GM12864 (cell line): ENCODE data around the gene C14orf119.

ENCODE experiments used
- DNase-seq: peaks from one replicate; pipeline ENCODE4 v3.0.0-alpha.2; 2011; ENCODE audit warnings: low read depth
- H3K4me3 ChIP-seq: 2 replicates; pipeline ENCODE4 v1.5.1; 2011; ENCODE audit warnings: mild to moderate bottlenecking, low read depth, low read length, control low read depth
- TF ChIP-seq, protein P1 (sequence below): IDR thresholded peaks from 2 replicates; pipeline ENCODE4 v1.5.1; 2011; ENCODE audit warnings: low read depth, mild to moderate bottlenecking, moderate library complexity, low read length, control low read depth, inconsistent platforms; ENCODE audit errors: missing control alignments

Gene C14orf119

DNA sequence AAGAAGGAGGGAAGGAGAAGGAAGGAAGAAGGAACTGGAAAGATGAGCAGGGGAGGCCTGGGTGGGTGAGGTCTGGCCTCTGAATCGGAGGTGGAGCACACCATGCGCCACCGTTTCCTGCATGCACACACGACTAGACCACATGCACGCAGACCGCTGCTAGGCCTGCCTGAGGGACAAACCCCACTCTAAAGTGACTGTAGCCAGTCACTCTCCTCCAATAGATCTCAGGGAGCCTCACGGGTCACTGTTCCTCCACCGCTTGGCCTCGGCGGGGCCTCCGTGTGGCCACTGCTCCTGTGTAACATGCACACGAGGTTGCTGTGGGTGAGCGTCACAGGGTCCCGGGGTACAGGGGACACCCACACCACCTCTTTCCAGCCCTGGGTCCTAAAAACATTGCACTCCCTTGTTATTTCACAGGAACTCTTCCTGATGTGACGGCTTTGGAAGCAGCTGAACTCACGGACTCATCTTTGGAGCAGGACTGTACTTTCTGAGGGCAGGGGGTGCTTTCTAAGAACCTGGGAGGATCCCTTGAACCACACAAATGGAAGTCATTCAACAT is 41.3 kb downstream of the C14orf119 start:
- TF ChIP-seq, protein P1, sequence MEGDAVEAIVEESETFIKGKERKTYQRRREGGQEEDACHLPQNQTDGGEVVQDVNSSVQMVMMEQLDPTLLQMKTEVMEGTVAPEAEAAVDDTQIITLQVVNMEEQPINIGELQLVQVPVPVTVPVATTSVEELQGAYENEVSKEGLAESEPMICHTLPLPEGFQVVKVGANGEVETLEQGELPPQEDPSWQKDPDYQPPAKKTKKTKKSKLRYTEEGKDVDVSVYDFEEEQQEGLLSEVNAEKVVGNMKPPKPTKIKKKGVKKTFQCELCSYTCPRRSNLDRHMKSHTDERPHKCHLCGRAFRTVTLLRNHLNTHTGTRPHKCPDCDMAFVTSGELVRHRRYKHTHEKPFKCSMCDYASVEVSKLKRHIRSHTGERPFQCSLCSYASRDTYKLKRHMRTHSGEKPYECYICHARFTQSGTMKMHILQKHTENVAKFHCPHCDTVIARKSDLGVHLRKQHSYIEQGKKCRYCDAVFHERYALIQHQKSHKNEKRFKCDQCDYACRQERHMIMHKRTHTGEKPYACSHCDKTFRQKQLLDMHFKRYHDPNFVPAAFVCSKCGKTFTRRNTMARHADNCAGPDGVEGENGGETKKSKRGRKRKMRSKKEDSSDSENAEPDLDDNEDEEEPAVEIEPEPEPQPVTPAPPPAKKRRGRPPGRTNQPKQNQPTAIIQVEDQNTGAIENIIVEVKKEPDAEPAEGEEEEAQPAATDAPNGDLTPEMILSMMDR, result no peak
- DNase-seq, result no peak
- no peak overlapping the region for H3K4me3 ChIP-seq

DNA sequence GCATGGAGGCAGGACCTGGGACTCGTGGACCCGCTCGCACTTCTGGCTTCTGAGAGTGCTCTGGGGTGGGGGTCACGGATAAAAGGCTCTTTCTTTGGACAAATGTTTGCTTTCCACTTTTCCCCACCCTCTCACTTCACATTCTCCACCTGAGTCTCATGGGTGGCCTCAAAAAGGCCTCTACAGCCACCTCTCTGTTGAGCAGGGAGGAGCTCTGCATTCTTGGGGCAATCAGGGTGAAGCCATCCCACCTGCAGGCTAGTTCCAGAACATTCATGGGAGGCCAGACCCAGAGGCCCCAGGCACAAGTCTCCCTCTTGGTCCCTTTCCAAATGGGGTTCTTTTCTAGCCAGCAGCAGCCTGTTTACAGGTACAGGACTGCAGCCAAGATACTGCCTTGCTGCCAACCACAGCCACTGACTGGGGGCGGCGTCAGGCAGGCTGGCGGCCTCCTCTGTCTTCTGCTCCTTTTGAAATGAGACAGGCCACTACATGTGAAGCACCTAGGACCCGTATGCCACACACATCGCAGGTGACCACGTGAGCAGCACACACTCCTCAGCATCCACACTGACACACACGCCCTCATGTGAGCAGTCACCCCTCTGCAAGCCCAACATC is 42.0 kb downstream of the C14orf119 start:
- no peak overlapping the region for H3K4me3 ChIP-seq
- DNase-seq, result no peak
- TF ChIP-seq, protein P1, result no peak

DNA sequence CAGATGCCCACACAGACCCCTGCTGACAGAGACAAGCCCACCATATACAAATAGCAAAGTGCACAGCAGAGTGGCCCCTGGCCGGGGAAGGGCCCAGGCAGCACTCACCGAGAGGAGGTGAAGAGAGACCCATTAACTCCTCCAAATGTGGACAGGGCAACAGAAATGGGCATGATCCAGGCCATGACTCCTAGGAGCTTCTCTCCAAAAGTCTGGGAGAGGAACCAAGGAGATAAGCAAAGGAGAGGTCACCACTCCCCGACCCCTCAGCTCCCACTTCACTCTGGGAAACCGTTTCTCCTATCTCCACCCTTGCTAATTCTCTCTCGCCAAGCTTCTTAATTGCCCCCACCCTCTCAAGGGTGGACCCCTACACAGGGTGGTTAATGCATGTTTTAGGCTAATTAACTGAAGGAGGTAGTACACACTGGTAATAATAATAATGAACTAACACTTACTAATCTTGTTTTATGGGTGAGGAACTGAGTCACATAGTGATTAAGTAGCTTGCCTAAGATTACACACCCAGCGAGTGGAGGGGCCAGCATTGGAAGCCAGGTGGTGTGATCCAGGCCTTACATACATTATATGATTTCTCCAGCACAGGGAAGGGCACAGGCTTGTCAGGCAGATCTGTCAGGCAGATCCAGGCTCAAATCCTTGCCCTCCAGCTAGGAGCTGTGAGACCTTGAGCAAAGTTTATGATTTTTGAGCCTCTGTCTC is 42.7 kb downstream of the C14orf119 start:
- TF ChIP-seq, protein P1, result no peak
- no peak for DNase-seq

DNA sequence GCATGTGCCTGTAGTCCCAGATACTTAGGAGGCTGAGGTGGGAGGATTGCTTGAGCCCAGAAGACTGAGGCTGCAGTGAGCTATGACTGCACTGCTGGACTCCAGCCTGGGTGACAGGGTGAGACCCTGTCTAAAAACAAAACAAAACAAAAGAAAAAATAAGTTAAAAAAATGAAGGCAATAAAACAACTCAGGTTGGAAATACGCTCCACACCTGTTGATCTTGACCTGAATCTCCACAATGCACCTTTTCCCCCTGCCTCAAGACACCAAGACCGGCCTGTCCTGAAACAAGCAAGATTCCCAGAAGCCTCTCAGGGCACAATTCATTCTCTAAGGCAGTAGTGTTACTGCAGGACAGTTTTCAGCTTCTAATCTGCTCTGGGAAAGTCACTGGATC is 44.6 kb downstream of the C14orf119 start:
- DNase-seq, result no peak
- no peak overlapping the region for H3K4me3 ChIP-seq
- TF ChIP-seq, protein P1, result no peak

More for the DNA sequence above, 42.7 kb downstream of the C14orf119 start:
- no peak overlapping the region for H3K4me3 ChIP-seq

DNA sequence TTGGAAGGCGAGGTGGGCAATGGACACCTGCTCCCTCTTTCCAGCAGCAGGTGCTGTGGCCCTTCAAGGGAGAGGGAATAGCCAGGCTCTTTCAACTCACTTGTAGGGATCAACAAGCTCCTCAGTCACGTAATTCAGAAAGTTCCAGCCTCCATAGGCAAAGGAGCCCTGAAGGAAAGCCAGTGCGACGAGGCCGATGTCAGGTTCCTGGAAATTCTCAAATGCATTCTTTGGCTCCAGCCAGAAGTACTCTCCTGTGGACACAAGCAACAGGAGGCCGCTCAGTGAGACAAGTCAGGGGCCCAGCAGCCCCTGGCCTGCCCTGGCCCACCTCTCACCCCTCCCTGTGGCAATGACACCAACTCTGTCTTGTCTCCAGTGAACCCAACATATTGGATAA is 45.1 kb downstream of the C14orf119 start:
- TF ChIP-seq, protein P1, result no peak
- no peak for DNase-seq
- H3K4me3 ChIP-seq, result no peak overlapping the region

DNA sequence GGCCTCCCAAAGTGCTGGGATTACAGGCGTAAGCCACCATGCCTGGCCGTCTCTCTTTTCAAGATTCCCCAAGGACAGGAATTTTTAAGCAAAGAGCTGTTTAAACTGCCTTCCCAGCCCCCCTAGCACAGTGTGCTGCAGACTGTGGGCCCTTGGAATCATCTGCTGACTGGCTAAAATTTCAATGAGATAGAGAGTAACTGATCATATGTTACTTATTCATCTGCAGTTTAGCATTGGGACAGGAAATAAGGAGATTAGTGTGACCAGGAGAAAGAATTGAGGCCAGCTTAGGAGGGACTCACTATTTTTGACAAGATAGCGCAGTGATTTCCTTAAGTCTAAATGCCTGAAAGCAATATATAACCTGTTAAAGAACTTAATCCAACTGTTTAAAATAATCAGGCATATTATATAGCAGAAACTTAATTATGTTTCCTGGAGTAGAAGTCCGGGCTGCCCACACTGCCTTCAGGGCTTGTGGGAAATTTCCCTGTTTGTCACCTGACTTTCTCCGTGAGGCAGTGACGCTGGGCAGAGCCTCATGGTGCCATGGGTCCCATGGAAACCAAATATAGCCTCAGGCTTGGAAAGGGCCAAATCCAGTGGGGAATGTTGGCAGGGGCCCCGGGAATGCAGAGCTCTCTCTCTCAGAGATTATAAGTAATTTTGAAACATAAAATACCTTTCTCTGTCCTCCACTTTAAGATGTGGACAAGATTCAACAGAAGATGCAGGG is 46.6 kb downstream of the C14orf119 start:
- no peak overlapping the region for H3K4me3 ChIP-seq
- TF ChIP-seq, protein P1, result no peak
- DNase-seq, result no peak
